Vagina (tissue), 2 donors: Measurements from ENCODE around the gene MYB.

Source experiments
- POLR2A ChIP-seq, 2 donors: fragments of 450-650 bp; IDR thresholded peaks; one replicate each; pipeline ENCODE4 v1.6.1; 2017; ENCODE audit warnings: antibody characterized with exemption in 2 of 2, mild to moderate bottlenecking in 2 of 2, moderate library complexity in 2 of 2
- POLR2AphosphoS5 ChIP-seq, 2 donors: sonication (generic); formaldehyde crosslinking; IDR thresholded peaks; one replicate each; pipeline ENCODE4 v1.9.0; 2017; ENCODE audit warnings: antibody characterized with exemption in 2 of 2, mild to moderate bottlenecking in 2 of 2, low read depth in 1 of 2; ENCODE audit not compliant: insufficient read depth in 1 of 2
- TF ChIP-seq, protein P1 (sequence below), 3 experiments: fragments of 450-650 bp in 2 of 3; fragments of 200-600 bp in 1 of 3; sonication (generic) in 1 of 3; IDR thresholded peaks; one replicate each; pipeline ENCODE4 v1.5.1; 2017 to 2019; ENCODE audit warnings: antibody characterized with exemption in 3 of 3, mild to moderate bottlenecking in 2 of 3, moderate library complexity in 2 of 3

DNA sequence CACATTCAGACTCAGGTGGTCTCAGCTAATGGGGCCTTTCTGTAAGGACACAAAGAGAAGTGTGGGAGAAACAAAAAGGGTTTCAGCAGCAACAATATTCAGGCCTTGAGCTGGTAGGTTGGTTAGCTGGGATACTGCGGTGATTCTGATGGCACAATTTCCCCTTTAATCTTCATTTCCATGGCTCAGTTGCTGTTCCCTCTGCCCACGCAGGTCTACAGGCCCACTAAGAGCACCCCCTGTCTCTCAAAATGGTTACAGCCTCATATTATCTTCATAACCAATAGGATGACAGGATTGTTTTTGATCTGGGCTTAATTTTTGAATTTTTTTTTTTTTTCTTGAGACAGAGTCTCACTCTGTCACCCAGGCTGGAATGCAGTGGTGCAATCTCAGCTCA, 48.9 kb downstream of the MYB start:
- TF ChIP-seq POLR2A (IDR thresholded peaks at IDR 0.05) (no peak), POLR2AphosphoS5 (IDR thresholded peaks at IDR 0.05; ENCODE audit: insufficient read depth in 1 of 2, low read depth in 1 of 2) (no peak)
- TF ChIP-seq, protein P1, sequence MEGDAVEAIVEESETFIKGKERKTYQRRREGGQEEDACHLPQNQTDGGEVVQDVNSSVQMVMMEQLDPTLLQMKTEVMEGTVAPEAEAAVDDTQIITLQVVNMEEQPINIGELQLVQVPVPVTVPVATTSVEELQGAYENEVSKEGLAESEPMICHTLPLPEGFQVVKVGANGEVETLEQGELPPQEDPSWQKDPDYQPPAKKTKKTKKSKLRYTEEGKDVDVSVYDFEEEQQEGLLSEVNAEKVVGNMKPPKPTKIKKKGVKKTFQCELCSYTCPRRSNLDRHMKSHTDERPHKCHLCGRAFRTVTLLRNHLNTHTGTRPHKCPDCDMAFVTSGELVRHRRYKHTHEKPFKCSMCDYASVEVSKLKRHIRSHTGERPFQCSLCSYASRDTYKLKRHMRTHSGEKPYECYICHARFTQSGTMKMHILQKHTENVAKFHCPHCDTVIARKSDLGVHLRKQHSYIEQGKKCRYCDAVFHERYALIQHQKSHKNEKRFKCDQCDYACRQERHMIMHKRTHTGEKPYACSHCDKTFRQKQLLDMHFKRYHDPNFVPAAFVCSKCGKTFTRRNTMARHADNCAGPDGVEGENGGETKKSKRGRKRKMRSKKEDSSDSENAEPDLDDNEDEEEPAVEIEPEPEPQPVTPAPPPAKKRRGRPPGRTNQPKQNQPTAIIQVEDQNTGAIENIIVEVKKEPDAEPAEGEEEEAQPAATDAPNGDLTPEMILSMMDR (IDR thresholded peaks at IDR 0.05) = no peak
